Measurements from ENCODE around the gene NOL9. TPM values are rescaled to one million over a fixed set of nuclear protein-coding genes. Genes with fewer than 3 reads are reported as not detected.

The NOL9 gene
- total and polyA plus RNA-seq, 2 donors: 8.6 to 11.1 TPM

GRCh38 chr1:6599141-6599975 is 45.0 kb upstream of the NOL9 start:
- Histone ChIP-seq H3K4me3 (ENCODE audit: low read length in 2 of 2) (peak overlapping the region; percentile 77 to 92), H3K9me3 (ENCODE audit: control insufficient read depth in 2 of 2, insufficient read depth in 1 of 2, low read length in 1 of 2) (no peaks in the 10 kb centered on the region), H3K4me1 (ENCODE audit: control insufficient read depth in 2 of 2, insufficient read depth in 2 of 2, low read length in 2 of 2) (peaks cover 17 to 42% of the 10 kb centered on the region in 2 donors), H3K27ac (ENCODE audit: low read depth in 1 of 2, low read length in 1 of 2) (peak overlapping the region; percentile 47 to 78), H3K27me3 (ENCODE audit: control insufficient read depth in 2 of 2, insufficient read depth in 1 of 2, low read length in 1 of 2) (peaks cover 0 to 5% of the 10 kb centered on the region in 2 donors), H3K36me3 (ENCODE audit: control insufficient read depth in 2 of 2, insufficient read depth in 2 of 2, low read length in 1 of 2) (peaks cover 32 to 37% of the 10 kb centered on the region in 2 donors)
- 68% methylated on average over 31 of the region's 31 CpGs for WGBS
- DNase-seq (ENCODE audit: low read depth in 6 of 9, low spot score in 9 of 9): peak in 3 of 9 donors; percentile 55 to 81 (median 65)

DNA sequence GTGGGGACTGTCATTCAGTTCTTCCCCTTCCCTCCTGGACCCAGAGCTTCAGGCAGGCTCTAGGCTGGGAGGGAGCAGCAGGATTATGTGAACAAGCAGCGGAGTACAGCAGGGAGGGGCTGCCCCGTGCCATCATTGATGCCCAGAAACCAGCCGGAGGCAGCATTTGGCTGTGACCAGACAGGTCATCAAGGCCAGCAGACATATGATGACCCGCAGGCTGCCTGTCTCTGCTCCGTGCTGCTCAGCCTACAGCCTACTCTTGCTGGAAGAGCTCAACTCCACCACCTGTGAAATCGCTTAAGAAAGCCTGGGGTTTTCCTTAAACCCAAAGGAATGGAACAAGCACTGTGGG is 43.4 kb upstream of the NOL9 start:
- no peak for DNase-seq (ENCODE audit: low read depth in 6 of 9, low spot score in 9 of 9)
- Histone ChIP-seq H3K36me3 (ENCODE audit: control insufficient read depth in 2 of 2, insufficient read depth in 2 of 2, low read length in 1 of 2) (peaks cover 46 to 53% of the 10 kb centered on the region in 2 donors), H3K27me3 (ENCODE audit: control insufficient read depth in 2 of 2, insufficient read depth in 1 of 2, low read length in 1 of 2) (peaks cover 0 to 5% of the 10 kb centered on the region in 2 donors), H3K4me3 (ENCODE audit: low read length in 2 of 2) (no peak overlapping the region), H3K9me3 (ENCODE audit: control insufficient read depth in 2 of 2, insufficient read depth in 1 of 2, low read length in 1 of 2) (no peaks in the 10 kb centered on the region), H3K27ac (ENCODE audit: low read depth in 1 of 2, low read length in 1 of 2) (no peak overlapping the region), H3K4me1 (ENCODE audit: control insufficient read depth in 2 of 2, insufficient read depth in 2 of 2, low read length in 2 of 2) (peaks cover 15 to 29% of the 10 kb centered on the region in 2 donors)
- 95% methylated on average over 6 of the region's 6 CpGs for WGBS

DNA sequence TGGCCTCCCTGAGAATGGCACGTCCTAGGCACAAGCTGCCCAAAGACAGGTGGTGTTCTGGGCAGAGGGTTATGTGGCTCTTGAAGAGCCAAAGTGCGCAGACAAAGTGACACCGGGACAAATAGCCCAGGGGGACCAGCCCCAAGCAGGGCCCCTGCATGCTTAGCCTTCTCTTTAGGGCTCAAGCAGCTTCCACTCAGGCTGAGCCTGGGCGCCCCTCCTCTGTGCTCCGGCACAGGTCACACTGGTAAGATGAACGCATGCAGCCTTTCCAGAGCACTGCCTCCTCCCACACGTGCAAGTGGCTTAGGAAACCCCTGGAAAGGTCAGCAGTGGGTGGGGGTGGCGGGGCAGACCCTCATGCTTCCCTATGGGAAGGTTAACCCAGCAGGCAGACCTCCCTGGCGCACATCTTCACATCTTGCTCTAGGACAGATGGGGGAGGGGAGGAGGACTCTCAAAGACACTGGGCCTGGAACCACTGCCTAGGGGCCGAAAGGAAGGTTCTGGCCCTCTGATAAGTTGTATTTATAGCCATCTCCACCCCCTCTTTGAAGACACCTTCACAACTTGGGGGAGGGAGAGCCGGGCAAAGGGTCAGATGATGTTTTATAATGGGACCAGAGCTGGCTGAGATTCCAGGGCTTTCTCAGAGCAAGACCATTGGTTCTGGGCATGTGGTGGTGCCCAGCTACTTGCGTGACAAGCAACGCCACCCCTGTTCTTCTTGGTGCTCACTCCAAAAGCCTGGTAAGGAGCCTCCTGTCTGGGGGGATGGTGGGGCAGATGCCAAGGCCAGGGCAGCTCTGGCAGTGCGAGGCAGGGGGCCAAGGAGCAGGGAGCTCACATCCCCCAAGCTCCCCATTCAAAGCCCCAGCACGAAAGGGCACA is 42.8 kb upstream of the NOL9 start:
- Histone ChIP-seq H3K27me3 (ENCODE audit: control insufficient read depth in 2 of 2, insufficient read depth in 1 of 2, low read length in 1 of 2) (peaks cover 0 to 5% of the 10 kb centered on the region in 2 donors), H3K36me3 (ENCODE audit: control insufficient read depth in 2 of 2, insufficient read depth in 2 of 2, low read length in 1 of 2) (peaks cover 48 to 57% of the 10 kb centered on the region in 2 donors), H3K4me1 (ENCODE audit: control insufficient read depth in 2 of 2, insufficient read depth in 2 of 2, low read length in 2 of 2) (peaks cover 15 to 29% of the 10 kb centered on the region in 2 donors), H3K9me3 (ENCODE audit: control insufficient read depth in 2 of 2, insufficient read depth in 1 of 2, low read length in 1 of 2) (no peaks in the 10 kb centered on the region), H3K4me3 (ENCODE audit: low read length in 2 of 2) (no peak overlapping the region), H3K27ac (ENCODE audit: low read depth in 1 of 2, low read length in 1 of 2) (no peak overlapping the region)
- 94% methylated on average over 15 of the region's 15 CpGs for WGBS
- DNase-seq (ENCODE audit: low read depth in 6 of 9, low spot score in 9 of 9): no peak

DNA sequence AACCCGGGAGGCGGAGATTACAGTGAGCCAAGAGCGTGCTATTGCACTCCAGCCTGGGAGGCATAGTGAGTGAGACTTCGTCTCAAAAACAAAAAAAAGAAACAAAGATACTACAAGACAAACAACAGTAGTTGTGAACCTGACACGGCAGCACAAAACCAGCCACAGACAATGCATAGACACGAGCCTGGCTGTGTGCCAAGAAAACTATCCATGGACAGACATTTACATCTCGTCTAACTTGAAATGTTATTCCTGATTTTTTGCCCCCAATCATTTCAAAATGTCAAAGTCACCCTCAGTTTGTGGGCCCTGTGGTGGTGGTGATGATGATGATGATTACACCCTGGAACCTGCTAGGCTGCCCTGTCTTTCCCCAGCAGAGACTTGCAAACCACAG is 42.0 kb upstream of the NOL9 start:
- 95% methylated on average over 7 of the region's 7 CpGs for WGBS
- H3K4me1 ChIP-seq (ENCODE audit: control insufficient read depth in 2 of 2, insufficient read depth in 2 of 2, low read length in 2 of 2): peaks cover 15 to 26% of the 10 kb centered on the region in 2 donors
- peaks cover 0 to under 1% of the 10 kb centered on the region in 2 donors for H3K27me3 ChIP-seq (ENCODE audit: control insufficient read depth in 2 of 2, insufficient read depth in 1 of 2, low read length in 1 of 2)
- H3K27ac ChIP-seq (ENCODE audit: low read depth in 1 of 2, low read length in 1 of 2): no peak overlapping the region
- peaks cover 51 to 62% of the 10 kb centered on the region in 2 donors for H3K36me3 ChIP-seq (ENCODE audit: control insufficient read depth in 2 of 2, insufficient read depth in 2 of 2, low read length in 1 of 2)
- peaks cover 0 to 1% of the 10 kb centered on the region in 2 donors for H3K9me3 ChIP-seq (ENCODE audit: control insufficient read depth in 2 of 2, insufficient read depth in 1 of 2, low read length in 1 of 2)
- no peak for DNase-seq (ENCODE audit: low read depth in 6 of 9, low spot score in 9 of 9)
- no peak overlapping the region for H3K4me3 ChIP-seq (ENCODE audit: low read length in 2 of 2)

DNA sequence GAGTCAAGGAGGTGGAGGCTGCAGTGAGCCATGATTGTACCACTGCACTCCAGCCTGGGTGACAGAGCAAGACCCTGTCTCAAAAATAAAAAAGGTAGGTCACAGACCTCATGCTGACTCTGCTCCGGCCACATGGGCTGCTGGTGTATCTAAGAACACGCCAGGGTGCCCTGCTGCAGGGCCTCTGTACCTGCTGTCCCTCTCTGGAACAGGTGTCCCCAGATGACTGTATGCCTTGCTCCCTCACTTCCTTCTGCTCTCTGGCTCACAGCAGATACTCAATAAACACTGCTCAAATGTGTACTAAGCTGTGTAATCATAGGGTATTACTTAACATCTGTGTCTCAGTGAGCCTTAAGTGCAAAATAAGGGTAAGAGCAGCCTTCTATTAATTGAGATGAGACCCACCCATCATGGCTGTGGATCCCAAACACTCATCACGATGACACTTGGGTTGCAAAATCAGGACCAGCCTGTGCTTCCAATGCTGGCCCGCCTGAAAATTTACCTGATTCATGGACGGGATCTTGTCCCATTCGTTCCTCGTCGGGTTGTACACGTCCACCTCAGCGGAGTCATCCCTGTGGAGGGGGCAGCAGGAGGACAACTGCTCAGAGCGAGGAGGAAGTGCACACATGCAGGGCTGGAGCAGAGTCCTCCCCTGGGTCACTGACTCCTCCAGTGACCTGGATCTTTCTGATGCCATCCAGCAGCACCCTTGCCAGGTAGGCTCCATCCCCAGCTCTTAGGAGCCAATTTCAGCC is 40.8 kb upstream of the NOL9 start:
- H3K4me1 ChIP-seq (ENCODE audit: control insufficient read depth in 2 of 2, insufficient read depth in 2 of 2, low read length in 2 of 2): peaks cover 15 to 19% of the 10 kb centered on the region in 2 donors
- WGBS: 94% methylated on average over 11 of the region's 11 CpGs

DNA sequence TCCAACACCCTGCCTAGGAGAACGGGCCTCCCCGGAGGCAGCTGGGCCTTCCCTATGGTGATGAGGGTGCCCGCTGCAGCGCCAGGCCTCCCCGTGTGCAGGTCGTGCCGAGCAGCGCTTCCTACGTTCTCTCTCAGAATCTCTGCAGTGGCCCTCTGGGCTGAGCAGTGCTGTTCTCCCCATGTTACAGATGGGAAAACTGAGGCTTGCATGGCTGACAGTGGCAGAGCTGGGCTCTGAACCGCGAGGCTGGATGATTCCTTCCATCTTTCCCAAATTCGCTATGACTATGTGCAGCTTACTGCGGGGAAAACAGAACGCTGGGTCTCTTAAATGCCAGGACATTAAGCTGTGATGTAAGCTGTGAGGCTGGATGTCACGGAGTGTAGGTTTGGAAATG is 39.5 kb upstream of the NOL9 start:
- Histone ChIP-seq H3K36me3 (ENCODE audit: control insufficient read depth in 2 of 2, insufficient read depth in 2 of 2, low read length in 1 of 2) (peaks cover 66 to 77% of the 10 kb centered on the region in 2 donors), H3K27me3 (ENCODE audit: control insufficient read depth in 2 of 2, insufficient read depth in 1 of 2, low read length in 1 of 2) (no peaks in the 10 kb centered on the region), H3K4me1 (ENCODE audit: control insufficient read depth in 2 of 2, insufficient read depth in 2 of 2, low read length in 2 of 2) (peaks cover 6% of the 10 kb centered on the region in 2 donors), H3K4me3 (ENCODE audit: low read length in 2 of 2) (no peak overlapping the region), H3K27ac (ENCODE audit: low read depth in 1 of 2, low read length in 1 of 2) (no peak overlapping the region), H3K9me3 (ENCODE audit: control insufficient read depth in 2 of 2, insufficient read depth in 1 of 2, low read length in 1 of 2) (peaks cover 0 to 1% of the 10 kb centered on the region in 2 donors)
- DNase-seq (ENCODE audit: low read depth in 6 of 9, low spot score in 9 of 9): no peak
- 98% methylated on average over 15 of the region's 15 CpGs for WGBS

More for the DNA sequence above, 40.8 kb upstream of the NOL9 start:
- Histone ChIP-seq H3K27me3 (ENCODE audit: control insufficient read depth in 2 of 2, insufficient read depth in 1 of 2, low read length in 1 of 2) (no peaks in the 10 kb centered on the region), H3K27ac (ENCODE audit: low read depth in 1 of 2, low read length in 1 of 2) (no peak overlapping the region), H3K9me3 (ENCODE audit: control insufficient read depth in 2 of 2, insufficient read depth in 1 of 2, low read length in 1 of 2) (peaks cover 0 to 1% of the 10 kb centered on the region in 2 donors), H3K36me3 (ENCODE audit: control insufficient read depth in 2 of 2, insufficient read depth in 2 of 2, low read length in 1 of 2) (peaks cover 56 to 68% of the 10 kb centered on the region in 2 donors), H3K4me3 (ENCODE audit: low read length in 2 of 2) (no peak overlapping the region)
- no peak for DNase-seq (ENCODE audit: low read depth in 6 of 9, low spot score in 9 of 9)

DNA sequence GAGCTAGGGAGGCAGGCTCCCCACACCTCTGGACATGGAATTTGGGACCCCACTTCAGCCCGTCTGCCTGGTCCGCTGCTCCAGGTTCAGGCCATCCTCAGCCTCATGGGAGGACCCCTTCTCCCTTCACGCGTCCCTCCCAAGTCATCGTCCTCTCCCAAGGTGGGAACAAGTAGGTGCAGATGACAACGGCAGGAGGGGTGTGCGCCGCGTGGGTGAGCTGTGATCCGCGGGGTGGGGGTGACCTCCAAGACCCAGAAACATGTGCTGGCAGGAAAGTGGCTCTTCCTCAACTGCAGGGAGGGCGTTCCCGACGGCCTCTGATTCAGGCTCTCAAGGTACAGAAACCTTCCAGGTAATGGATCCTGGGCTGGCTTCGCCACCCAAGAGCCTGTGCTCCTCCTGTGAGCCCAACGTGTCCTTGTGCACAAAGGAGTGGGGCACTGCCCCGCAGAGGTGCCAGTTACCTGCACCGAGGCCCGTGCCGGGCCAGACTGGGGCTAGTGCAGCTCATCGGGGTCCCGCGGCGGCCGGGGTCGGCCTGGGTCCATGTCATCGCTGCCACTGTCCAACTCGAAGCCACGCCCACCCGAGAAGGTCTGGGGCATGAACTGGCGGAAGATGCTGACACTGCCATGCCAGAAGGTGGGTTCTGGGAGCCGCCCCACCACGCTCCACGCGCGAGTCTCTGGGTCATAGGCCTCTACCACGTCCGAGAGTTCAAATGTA is 38.7 kb upstream of the NOL9 start:
- peaks cover 12% of the 10 kb centered on the region in 2 donors for H3K4me1 ChIP-seq (ENCODE audit: control insufficient read depth in 2 of 2, insufficient read depth in 2 of 2, low read length in 2 of 2)
- H3K4me3 ChIP-seq (ENCODE audit: low read length in 2 of 2): no peak overlapping the region
- WGBS: 97% methylated on average over 38 of the region's 38 CpGs
- peaks cover 69 to 80% of the 10 kb centered on the region in 2 donors for H3K36me3 ChIP-seq (ENCODE audit: control insufficient read depth in 2 of 2, insufficient read depth in 2 of 2, low read length in 1 of 2)
- H3K9me3 ChIP-seq (ENCODE audit: control insufficient read depth in 2 of 2, insufficient read depth in 1 of 2, low read length in 1 of 2): peaks cover 0 to 1% of the 10 kb centered on the region in 2 donors
- no peaks in the 10 kb centered on the region for H3K27me3 ChIP-seq (ENCODE audit: control insufficient read depth in 2 of 2, insufficient read depth in 1 of 2, low read length in 1 of 2)
- no peak for DNase-seq (ENCODE audit: low read depth in 6 of 9, low spot score in 9 of 9)
- no peak overlapping the region for H3K27ac ChIP-seq (ENCODE audit: low read depth in 1 of 2, low read length in 1 of 2)

GRCh38 chr1:6592441-6592840 is 38.1 kb upstream of the NOL9 start:
- peaks cover 18% of the 10 kb centered on the region in 2 donors for H3K4me1 ChIP-seq (ENCODE audit: control insufficient read depth in 2 of 2, insufficient read depth in 2 of 2, low read length in 2 of 2)
- 41% methylated on average over 5 of the region's 5 CpGs for WGBS
- no peak for DNase-seq (ENCODE audit: low read depth in 6 of 9, low spot score in 9 of 9)
- no peak overlapping the region for H3K4me3 ChIP-seq (ENCODE audit: low read length in 2 of 2)
- peaks cover 67 to 76% of the 10 kb centered on the region in 2 donors for H3K36me3 ChIP-seq (ENCODE audit: control insufficient read depth in 2 of 2, insufficient read depth in 2 of 2, low read length in 1 of 2)
- H3K9me3 ChIP-seq (ENCODE audit: control insufficient read depth in 2 of 2, insufficient read depth in 1 of 2, low read length in 1 of 2): peaks cover 0 to 1% of the 10 kb centered on the region in 2 donors
- no peak overlapping the region for H3K27ac ChIP-seq (ENCODE audit: low read depth in 1 of 2, low read length in 1 of 2)
- no peaks in the 10 kb centered on the region for H3K27me3 ChIP-seq (ENCODE audit: control insufficient read depth in 2 of 2, insufficient read depth in 1 of 2, low read length in 1 of 2)

Data from thymus (tissue), 11 donors.